GM18858 (cell line): ENCODE results near the gene HORMAD1.
"Not testable (repeated sequence)": the region's sequence is repeated elsewhere in the genome, so short reads cannot be mapped to it uniquely, and the experiment has no call there.

Source experiments
- ATAC-seq: cut with Tn5 transposase; IDR thresholded peaks from one replicate; pipeline ENCODE4 v1.9.1; 2021; ENCODE audit not compliant: unreplicated experiment

HORMAD1 gene

DNA sequence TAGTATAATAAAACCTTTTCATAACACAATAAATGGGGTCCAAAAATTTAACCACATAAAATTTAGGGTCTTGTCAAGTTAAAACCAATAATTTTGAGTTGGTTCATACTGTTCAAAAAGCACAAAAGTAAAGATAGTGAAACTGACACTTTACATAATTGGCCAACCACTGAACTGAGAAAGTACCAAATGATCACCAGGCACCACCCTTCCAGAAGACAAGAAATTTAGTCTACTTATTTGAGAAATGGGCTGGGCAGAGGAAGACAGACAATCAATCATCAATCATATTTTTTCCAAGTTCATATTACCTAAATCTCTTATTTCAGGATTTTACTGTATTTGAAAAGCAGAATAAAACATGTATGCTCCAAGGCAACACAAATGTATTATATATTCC, 17.3 kb downstream of the HORMAD1 start:
- no peak for ATAC-seq

DNA sequence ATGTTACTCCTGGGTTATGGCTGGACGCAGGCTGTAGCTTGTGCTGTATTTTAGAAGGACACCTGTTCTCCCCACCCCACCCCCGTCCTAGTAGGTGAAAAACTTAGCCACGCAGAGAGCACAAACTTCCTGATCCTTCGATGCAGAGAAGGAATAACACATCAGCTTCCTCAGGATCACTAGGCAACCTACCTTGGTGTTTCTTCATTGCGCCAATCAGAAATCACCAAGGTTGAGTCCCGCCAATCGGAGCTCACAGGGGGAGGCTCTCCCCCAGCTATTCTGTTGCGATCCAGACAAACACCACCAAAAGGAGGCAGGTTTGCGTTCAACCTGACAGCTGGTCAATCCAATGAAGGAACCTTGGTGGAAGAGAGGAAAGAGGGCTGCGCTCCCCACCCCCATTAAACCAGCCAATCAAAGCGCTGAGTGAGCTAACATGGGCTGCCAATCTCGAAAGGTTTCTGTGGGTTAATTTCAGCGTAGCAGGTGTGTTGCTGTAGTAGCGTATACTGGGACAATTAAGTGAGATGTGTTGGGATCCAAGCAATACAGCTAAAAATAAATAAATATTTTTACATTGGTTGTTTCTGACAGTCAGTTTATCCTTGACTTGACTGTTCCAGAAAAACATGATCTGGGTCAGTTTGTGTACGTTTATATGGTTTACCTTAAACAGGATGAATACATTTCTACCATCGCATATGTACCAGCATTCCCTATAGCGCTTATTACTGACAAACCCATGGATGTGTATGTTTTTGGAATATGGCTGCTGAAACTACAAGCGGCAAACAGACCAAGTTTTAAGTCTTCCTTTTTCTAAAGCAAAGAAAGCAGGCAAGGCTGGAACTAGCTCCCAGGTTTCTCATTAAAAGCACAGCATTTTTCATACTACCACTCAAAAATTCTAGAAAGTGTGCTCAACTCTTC, 23.4 kb downstream of the HORMAD1 start, which contains the start of gene GOLPH3L:
GOLPH3L (minus strand) TSS at position 160 of the 933 bp plus-strand sequence. CDS start 2,316 bp downstream, outside the sequence.
- peak; percentile 90 for ATAC-seq

DNA sequence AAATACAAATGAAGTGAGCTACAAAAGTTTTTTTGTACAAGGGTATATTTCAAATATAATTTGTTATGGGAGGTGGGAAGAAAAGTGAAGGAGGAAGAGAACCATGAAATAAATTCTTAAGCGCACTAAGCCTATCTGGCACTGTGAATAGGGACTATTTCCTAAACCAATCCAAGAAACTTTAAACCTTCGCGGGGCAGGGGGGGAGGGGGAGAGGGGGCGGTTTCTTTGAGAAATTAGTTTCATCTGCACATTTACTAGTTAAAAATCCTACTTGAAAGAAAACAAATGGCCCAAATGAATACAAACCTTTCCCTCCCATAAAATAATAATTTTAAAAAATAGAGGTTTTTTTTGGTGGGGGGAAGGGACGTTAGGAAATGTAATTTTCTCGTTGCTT, 24.1 kb downstream of the HORMAD1 start:
- no peak for ATAC-seq

DNA sequence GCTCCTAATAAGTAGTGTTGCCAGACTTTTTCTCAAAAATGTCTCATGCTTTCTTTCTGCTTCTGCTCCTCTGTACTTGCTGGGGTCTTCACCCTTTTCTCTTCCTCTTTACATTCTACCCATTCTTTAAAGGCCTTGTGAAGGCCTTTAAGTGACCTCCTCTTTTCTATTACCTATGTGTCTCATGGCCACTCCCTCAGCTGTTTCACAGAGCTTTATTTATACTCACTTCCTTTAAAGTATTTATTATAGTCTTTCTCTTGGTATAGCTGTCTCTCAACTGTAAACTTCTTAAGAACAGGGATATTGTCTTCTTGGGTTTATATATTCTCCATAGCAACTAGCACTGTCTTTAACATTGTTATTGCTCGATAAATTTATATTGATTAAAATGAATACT, 24.5 kb downstream of the HORMAD1 start:
- ATAC-seq, result no peak

DNA sequence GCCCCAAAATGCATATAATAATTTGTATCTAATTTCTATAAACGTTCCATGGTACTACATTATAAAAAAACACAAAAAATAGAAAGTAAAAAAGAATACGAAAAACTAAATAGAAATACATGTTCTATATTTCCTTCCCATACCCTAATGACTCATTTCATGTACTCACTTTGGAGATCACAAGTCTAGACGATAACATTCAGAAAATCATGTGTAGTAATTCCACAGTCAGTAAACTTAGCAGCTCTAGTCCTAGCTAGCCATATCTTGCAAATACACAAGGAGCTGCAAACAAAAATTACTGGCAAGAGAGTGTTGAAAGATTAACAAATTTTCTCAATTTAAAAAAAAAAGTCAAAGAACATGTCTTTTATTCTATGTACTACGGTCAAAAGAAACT, 25.1 kb downstream of the HORMAD1 start:
- ATAC-seq, result no peak

DNA sequence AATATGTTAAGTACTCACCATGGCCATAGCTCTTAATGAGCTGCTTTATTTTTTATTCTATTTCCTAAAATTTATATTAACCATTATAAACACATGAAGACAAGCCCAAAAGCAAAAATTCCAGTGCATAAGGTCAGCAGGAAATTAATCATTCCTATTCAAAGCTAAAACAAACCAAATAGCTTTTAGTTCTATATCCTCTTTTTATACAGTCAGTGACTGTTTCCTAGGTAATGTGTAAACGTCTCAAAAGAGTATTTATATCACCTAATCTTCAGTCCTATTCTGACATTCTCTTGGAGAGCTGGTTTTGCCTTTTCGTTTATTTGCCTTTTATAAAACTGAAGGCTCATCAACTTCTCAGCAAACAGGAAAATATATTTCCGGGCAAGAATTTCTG, 28.0 kb downstream of the HORMAD1 start:
- ATAC-seq, result no peak

DNA sequence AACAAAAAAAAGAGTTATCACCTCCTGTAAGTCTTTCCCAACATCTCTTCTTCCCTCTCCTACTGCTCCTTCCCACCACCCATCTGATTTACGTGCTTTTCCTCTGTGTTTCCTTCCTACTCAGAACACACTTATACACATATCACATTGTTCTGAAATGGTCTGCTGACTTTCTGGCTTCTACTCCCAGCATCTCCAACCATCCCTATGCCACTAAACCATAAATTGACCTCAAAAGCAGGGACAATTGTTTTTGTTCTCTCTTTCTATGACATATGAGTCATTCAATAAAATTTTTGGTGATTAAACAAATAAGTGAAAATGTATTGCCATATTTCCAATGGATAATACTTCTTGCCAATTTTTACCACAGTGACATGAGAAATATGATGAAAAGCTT, 31.9 kb downstream of the HORMAD1 start:
- no peak for ATAC-seq

DNA sequence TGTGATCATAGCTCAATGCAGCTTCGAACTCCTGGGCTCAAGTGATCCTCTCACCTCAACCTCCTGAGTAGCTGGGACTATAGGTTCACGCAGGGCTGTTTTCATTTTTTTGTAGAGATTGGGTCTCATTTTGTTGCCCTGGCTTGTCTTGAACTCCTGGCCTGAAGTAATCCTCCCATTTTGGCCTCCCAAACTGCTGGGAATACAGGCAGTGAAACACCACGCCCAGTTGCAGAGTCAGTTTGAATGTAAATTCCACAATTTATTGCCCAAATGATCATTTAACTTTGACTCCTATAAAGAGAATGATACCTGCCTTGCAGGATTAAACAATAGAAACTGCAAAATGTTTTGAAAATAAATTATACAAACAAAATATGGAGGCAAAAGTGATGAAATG, 34.4 kb downstream of the HORMAD1 start:
- ATAC-seq, result no peak

DNA sequence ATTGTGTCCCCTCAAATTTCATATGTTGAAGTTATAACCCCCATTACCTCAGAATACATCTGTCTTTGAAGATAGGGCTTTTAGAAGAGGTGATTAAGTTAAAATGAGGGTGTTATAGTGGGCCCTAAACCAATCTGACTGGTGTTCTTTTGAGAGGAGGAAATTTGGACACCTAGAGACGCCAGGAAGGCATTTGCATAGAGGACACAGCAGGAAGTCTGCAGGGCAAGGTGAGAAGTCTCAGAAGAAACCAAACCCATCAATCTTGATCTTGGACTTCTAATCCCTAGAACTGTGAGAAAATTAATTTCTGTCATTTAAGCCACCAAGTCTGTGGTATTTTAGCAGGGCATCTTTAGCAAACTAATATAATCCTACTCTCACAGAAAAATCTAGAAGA, 36.8 kb downstream of the HORMAD1 start:
- ATAC-seq, result no peak

DNA sequence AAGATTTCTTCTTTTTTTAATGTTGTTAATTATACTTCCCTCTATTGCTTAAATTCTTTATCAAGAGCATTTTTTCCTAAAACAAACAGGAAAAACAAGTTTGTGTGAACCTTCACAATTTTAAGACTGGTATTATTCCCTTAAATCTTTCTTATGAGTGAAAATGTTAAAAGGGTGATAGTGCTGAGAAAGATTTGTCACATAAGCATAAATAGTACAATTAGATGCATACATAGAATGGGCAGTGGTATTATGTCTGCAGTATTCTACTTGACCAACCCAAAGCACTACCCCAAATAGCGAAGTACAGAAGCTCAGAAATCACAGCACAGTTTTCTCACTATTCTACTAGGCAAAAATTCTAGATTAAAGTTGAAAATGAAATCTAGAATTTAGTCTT, 41.7 kb downstream of the HORMAD1 start:
- ATAC-seq, result no peak

DNA sequence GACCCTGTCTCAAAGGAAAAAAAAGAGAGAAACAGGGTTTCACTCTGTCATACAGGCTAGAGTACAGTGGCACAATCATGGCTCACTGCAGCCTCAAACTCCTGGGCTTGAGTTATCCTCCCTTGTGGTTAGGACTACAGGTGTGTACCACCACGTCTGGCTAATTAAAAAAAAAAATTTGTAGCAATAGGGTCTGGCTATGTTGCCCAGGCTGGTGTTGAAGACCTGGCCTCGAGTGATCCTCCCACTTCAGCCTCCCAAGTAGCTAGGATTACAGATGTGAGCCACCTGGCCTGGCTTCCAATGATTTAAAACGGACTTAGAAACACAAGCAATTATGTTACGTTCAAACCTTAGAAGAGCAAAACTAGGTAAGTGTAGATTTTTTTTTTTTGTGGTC, 45.8 kb downstream of the HORMAD1 start:
- ATAC-seq, result no peak

DNA sequence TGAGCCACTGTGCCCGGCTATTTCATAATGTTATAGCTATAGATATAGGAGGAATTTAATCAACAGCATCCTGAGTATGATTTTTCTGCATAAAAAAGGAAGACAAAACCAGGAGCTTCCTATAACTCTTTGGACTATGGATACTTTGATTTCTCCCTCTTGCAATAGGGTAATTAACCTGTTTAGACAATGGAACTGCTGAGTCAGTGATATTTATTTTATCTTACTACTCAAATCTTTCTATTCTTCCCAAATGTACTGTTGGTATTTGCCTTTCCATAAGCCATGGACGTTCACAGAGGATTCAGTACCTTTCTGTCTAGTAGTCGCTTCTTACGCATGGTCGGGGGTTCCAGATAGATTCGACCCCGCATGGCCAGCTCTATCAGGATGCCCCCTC, 57.4 kb downstream of the HORMAD1 start:
- ATAC-seq, result no peak

DNA sequence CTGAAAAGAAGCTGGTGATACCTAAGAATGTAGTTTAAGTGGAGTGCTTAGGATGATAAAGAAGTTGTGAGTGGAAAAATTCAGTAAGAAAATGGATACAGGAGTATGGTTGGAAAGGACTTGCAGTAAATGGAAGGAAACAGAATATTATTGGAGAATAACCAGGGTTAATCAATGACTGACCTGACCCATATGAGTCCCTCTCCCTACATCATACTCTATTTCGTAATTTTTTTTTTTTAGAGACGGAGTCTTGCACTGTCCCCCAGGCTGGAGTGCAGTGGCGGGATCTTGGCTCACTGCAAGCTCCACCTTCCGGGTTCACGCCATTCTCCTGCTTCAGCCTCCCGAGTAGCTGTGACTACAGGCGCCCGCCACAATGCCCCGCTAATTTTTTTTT, 57.9 kb downstream of the HORMAD1 start:
- ATAC-seq, result no peak

DNA sequence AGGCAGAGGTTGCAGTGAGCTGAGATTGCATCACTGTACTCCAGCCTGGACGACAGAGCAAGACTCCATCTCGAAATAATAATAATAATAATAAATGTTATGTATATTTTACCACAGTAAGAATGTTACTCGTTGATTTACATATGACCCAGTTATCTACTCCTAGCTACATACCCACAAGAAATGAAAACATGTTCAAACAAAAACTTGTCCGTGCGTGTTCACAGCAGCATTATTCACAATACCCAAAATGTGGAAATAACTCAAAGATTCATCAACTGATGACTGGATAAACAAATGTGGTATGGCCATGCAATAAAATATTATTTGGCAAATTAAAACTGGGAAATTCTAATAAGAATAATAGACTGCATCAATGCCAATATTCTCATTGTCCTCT, 59.5 kb downstream of the HORMAD1 start:
- no peak for ATAC-seq

DNA sequence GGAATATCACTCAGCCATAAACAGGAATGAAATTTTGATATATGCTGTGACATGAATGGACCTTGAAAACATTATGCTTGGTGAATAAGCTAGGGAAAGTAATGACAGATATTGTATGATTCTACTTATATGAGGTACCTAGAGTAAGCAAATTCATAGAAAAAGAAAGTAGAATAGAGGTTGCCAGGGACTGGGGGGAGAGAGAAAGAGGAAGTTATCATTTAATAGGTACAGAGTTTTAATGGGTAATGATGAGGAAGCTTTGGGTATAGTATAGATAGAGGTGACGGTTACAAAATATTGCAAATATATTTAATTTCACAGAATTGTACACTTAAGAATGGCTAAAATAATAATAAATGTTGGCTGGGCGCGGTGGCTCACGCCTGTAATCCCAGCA, 60.1 kb downstream of the HORMAD1 start:
- ATAC-seq, result no peak

DNA sequence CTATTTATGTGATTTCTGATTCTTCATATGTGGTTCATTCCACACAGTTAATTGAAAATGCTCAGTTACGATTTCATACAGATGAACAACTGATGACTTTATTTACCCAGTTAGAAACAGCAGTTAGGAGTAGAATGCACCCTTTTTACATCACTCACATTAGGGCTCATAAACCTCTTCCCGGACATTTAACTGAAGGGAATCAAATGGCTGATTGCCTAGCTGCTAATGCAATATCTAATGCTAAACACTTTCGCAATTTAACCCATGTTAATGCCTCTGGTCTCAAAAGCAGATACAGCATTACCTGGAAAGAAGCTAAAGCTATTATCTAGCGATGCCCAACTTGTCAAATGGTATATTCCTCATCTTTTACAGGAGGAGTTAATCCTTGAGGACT, 63.6 kb downstream of the HORMAD1 start:
- not testable (repeated sequence) for ATAC-seq

DNA sequence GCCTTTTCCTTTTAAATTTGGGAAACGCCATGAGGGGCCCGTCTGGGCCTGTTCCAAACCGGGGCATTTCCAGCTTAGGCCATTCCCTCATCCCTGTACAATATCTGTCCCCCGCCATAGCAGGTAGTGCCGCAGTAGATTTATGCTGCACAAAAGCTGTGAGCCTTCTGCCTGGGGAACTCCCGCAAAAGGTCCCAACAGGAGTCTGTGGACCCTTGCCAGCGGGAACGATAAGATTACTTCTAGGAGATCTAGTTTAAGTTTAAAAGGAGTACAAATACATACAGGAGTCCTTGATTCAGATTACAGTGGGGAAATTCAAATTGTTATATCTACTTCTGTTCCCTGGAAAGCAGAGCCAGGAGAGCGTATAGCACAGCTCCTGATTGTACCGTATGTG, 66.1 kb downstream of the HORMAD1 start:
- ATAC-seq, result not testable (repeated sequence)

DNA sequence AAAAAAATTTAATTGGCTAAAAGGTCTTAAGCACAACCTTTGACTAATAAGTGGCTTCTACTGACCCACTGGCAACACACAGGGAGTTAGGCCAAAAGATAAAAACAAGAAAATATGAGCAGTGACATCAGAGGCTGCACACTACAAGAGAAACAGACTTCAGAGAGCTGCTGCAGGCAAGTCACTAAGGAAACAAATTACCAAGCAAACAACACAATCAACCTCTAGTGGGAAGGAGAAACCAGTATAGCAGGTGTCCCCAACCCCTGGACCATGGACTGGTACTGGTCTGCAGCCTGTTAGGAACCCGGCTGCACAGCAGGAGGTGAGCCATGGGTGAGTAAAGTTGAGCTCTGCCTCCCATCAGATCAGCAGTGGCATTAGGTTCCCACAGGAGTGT, 70.5 kb downstream of the HORMAD1 start:
- ATAC-seq, result no peak

DNA sequence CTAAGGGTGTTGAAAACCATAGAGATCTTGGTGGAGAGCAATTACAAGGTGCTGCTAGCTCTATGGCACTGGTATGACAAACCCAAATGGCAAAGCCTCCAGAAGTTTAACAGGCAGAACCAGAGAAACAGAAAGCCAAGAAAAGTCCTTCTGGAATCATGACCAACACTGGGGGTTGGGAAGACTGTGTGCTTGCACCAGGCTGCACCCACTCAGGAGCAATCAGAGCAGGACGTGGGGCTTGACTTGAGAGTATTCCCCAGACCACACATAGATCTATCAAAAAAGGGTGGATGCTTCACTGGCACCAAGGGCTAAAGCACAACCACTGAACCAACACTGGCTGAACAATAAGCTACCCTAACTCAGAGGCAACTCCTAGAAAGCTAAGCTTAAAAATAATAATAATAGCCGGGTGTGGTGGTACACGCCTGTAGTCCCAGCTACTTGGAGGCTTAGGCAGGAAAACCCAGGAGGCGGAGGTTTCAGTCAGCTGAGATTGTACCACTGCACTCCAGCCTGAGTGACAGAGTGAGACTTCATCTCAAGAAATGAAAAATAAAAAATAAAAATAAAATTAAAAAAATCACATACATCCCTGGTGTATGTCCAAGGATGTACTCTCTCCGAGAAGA, 71.1 kb downstream of the HORMAD1 start:
- no peak for ATAC-seq
